PFSK-1 (cell line): ENCODE data around the gene CREB3L1.

Source experiments
- FOXP2 ChIP-seq: optimal IDR thresholded peaks from 2 replicates; pipeline ENCODE3; 2011; ENCODE audit warnings: borderline replicate concordance, control low read depth, inconsistent platforms; ENCODE audit not compliant: insufficient read depth; ENCODE audit errors: extremely low read length, extremely low read depth
- POLR2AphosphoS5 ChIP-seq: IDR thresholded peaks from 2 replicates; pipeline ENCODE4 v1.6.1; 2012; ENCODE audit warnings: low read depth, mild to moderate bottlenecking, control low read depth, low read length, moderate library complexity
- REST ChIP-seq, 2 experiments: IDR thresholded peaks; 2 replicates each; pipeline versions ENCODE4 v1.6.1 to v1.8.0; 2011 to 2012; ENCODE audit warnings: low read depth in 2 of 2, low read length in 2 of 2, control low read depth in 1 of 2, inconsistent platforms in 1 of 2, mild to moderate bottlenecking in 1 of 2, moderate library complexity in 1 of 2; ENCODE audit not compliant: insufficient read depth in 1 of 2
- SIN3A ChIP-seq: IDR thresholded peaks from 2 replicates; pipeline ENCODE4 v1.6.1; 2012; ENCODE audit warnings: mild to moderate bottlenecking, low read length, moderate library complexity, borderline replicate concordance; ENCODE audit not compliant: insufficient read depth
- TAF1 ChIP-seq: IDR thresholded peaks from 2 replicates; pipeline ENCODE4 v1.6.1; 2012; ENCODE audit warnings: low read length, control low read depth, borderline replicate concordance; ENCODE audit not compliant: insufficient read depth

CREB3L1 gene

GRCh38 chr11:46288451-46288850 is 11.0 kb downstream of the CREB3L1 start:
- no peak for TF ChIP-seq FOXP2
- TF ChIP-seq SIN3A: no peak
- no peak for TF ChIP-seq REST (IDR thresholded peaks at IDR 0.05; ENCODE audit: insufficient read depth in 1 of 2, low read depth in 2 of 2, low read length in 2 of 2)
- no peak for TF ChIP-seq TAF1
- TF ChIP-seq POLR2AphosphoS5: no peak

GRCh38 chr11:46290011-46290410 is 12.5 kb downstream of the CREB3L1 start:
- no peak for TF ChIP-seq TAF1
- no peak for TF ChIP-seq FOXP2
- no peak for TF ChIP-seq SIN3A

GRCh38 chr11:46290598-46291309 is 13.3 kb downstream of the CREB3L1 start:
- peak; percentile 16 for TF ChIP-seq FOXP2
- no peak for TF ChIP-seq REST (IDR thresholded peaks at IDR 0.05; ENCODE audit: insufficient read depth in 1 of 2, low read depth in 2 of 2, low read length in 2 of 2)

GRCh38 chr11:46291441-46292150 is 14.1 kb downstream of the CREB3L1 start:
- TF ChIP-seq TAF1 (no peak), SIN3A (no peak), POLR2AphosphoS5 (no peak), REST (IDR thresholded peaks at IDR 0.05; ENCODE audit: insufficient read depth in 1 of 2, low read depth in 2 of 2, low read length in 2 of 2) (no peak), FOXP2 (no peak)

GRCh38 chr11:46293066-46293465 is 15.6 kb downstream of the CREB3L1 start:
- no peak for TF ChIP-seq REST (IDR thresholded peaks at IDR 0.05; ENCODE audit: insufficient read depth in 1 of 2, low read depth in 2 of 2, low read length in 2 of 2)
- TF ChIP-seq FOXP2: no peak
- TF ChIP-seq SIN3A: no peak
- no peak for TF ChIP-seq TAF1
- no peak for TF ChIP-seq POLR2AphosphoS5
